ENCODE results near the gene HOXA7.

Gene HOXA7

GRCh38 chr7:27169658-27170425 is 13.4 kb upstream of the HOXA7 start:
- DNase-seq = no peak

GRCh38 chr7:27168265-27168947 is 11.9 kb upstream of the HOXA7 start:
- peak in 1 of 2 donors; percentile 55 for DNase-seq

GRCh38 chr7:27167916-27168264 is 11.4 kb upstream of the HOXA7 start:
- no peak for DNase-seq

GRCh38 chr7:27166531-27167505 is 10.3 kb upstream of the HOXA7 start:
- peak in 1 of 2 donors; percentile 42 for DNase-seq

GRCh38 chr7:27165996-27166530 is 9.6 kb upstream of the HOXA7 start:
- no peak for DNase-seq

GRCh38 chr7:27165089-27165995 is 8.9 kb upstream of the HOXA7 start, which contains the start of gene HOXA9:
Gene HOXA9 (minus strand): TSS chr7:27165537. CDS start chr7:27165457, 80 bp downstream.
- peak in 1 of 2 donors; percentile 57 for DNase-seq

GRCh38 chr7:27164367-27165088 is 8.1 kb upstream of the HOXA7 start:
- no peak for DNase-seq

- no peak for DNase-seq
Observed at GRCh38 chr7:27164045-27164366, 7.5 kb upstream of the HOXA7 start.

GRCh38 chr7:27163288-27164044 is 7.0 kb upstream of the HOXA7 start:
- no peak for DNase-seq

- no peak for DNase-seq
Observed at GRCh38 chr7:27162561-27163287, 6.2 kb upstream of the HOXA7 start.

- no peak for DNase-seq
Observed at GRCh38 chr7:27161721-27162560, 5.5 kb upstream of the HOXA7 start.

- peak in 1 of 2 donors; percentile 60 for DNase-seq
Observed at GRCh38 chr7:27161214-27161720, 4.8 kb upstream of the HOXA7 start.

GRCh38 chr7:27160546-27161213 is 4.2 kb upstream of the HOXA7 start:
- peak in 1 of 2 donors; percentile 87 for DNase-seq

- no peak for DNase-seq
Observed at GRCh38 chr7:27160145-27160545, 3.7 kb upstream of the HOXA7 start.

GRCh38 chr7:27159266-27160144 is 3.0 kb upstream of the HOXA7 start:
- DNase-seq = no peak

- DNase-seq = no peak
Observed at GRCh38 chr7:27158436-27159265, 2.2 kb upstream of the HOXA7 start.
